ENCODE results near the gene MAFG. TPM values are rescaled to one million over a fixed set of nuclear protein-coding genes. Genes with fewer than 3 reads are reported as not detected.

Gene MAFG
- polyA plus RNA-seq, 1 donor (not counting 4 experiments of a cell fraction or from before 2014, with no cell fraction given) = 8.3 TPM

DNA sequence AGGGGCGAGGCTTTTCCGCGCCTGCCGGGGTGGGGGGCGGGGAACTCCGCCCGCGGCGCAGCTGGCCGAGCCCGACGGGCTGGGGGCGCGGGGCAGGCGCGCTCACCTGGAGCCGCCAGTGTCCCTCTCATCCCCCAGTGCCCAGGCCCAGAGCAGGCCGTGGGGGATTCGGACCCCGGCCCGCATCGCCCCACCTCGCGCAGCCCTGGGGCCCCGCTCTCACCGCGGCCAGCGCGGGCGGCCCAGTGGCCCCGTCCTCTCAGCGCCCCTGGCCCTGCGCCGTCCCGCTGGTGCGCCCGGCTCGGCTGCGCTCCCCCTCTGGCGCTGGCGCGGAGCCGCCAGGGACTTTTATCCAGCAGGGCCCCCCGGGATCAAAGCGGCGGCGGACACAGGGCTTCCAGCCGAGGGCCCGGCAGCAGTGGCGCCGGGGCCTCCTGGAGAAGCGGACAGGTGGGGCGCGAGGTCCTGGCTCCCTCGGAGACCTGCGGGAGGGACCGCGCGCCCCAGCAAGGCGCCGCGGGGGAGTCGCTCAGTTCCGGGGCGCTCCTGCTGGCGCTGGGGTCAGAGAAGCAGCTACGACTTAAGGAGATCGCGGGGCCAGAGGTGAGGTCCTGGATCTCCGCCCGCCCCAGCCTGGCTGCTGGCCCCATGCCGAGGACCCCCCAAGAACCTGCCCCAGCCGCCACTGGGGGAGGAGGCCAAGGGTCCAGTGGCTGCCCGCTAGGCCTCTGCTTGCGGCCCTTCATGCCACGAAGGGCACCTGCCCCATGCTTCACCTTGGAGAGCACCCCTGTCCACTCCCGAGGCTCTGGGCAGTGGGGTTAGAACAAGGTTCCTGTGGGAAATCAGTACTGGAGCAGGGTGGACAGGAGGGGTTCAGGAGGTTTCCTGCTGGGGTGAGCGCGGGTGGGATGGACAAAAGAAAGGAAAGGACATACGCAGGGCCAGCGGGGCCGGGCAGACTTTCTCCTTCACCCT is 34.3 kb upstream of the MAFG start:
- dilution Hi-C loops (cut with MboI; ENCODE audit: extremely low pct_ligation_motif_present, low sequenced_read_pairs) = no loop called here
- no peak overlapping the region for H3K4me2 ChIP-seq (ENCODE audit: control insufficient read depth, extremely low read depth, insufficient read depth, low read depth, low read length)
- H3K27me3 ChIP-seq (ENCODE audit: control insufficient read depth, extremely low read depth, insufficient read depth, low read length) = peaks cover 85% of the 10 kb centered on the region
- no peaks in the 10 kb centered on the region for H4K20me1 ChIP-seq (ENCODE audit: control insufficient read depth, extremely low read depth, insufficient read depth, low read length)
- no peaks in the 10 kb centered on the region for H3K79me2 ChIP-seq (ENCODE audit: control insufficient read depth, insufficient read depth, low read length)
- TF ChIP-seq EZH2 (IDR thresholded peaks at IDR 0.05; ENCODE audit: low read length) = peak; percentile 67
- TF ChIP-seq, protein P1, sequence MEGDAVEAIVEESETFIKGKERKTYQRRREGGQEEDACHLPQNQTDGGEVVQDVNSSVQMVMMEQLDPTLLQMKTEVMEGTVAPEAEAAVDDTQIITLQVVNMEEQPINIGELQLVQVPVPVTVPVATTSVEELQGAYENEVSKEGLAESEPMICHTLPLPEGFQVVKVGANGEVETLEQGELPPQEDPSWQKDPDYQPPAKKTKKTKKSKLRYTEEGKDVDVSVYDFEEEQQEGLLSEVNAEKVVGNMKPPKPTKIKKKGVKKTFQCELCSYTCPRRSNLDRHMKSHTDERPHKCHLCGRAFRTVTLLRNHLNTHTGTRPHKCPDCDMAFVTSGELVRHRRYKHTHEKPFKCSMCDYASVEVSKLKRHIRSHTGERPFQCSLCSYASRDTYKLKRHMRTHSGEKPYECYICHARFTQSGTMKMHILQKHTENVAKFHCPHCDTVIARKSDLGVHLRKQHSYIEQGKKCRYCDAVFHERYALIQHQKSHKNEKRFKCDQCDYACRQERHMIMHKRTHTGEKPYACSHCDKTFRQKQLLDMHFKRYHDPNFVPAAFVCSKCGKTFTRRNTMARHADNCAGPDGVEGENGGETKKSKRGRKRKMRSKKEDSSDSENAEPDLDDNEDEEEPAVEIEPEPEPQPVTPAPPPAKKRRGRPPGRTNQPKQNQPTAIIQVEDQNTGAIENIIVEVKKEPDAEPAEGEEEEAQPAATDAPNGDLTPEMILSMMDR (optimal IDR thresholded peaks at IDR 0.05 in 1 of 3, IDR thresholded peaks at IDR 0.05 in 1 of 3, conservative IDR thresholded peaks at IDR 0.05 in 1 of 3; ENCODE audit: extremely low read depth in 1 of 3, insufficient read depth in 2 of 3, low read length in 3 of 3) = no peak
- no peak overlapping the region for H3K4me3 ChIP-seq (ENCODE audit: control insufficient read depth in 2 of 3, extremely low read depth in 1 of 3, insufficient read depth in 2 of 3, low read depth in 1 of 3, low read length in 3 of 3)
- DNase-seq (ENCODE audit: low read depth, low spot score) (no peak), FAIRE-seq (no peak)
- no peaks in the 10 kb centered on the region for H3K36me3 ChIP-seq (ENCODE audit: control insufficient read depth in 2 of 2, extremely low read depth in 1 of 2, insufficient read depth in 2 of 2, low read length in 2 of 2)
- no peaks in the 10 kb centered on the region for H3K9me3 ChIP-seq (ENCODE audit: control insufficient read depth, low read depth, low read length)
- H3K9ac ChIP-seq (ENCODE audit: control insufficient read depth, extremely low read depth, insufficient read depth, low read length) = no peak overlapping the region
- H3K27ac ChIP-seq (ENCODE audit: control insufficient read depth, insufficient read depth, low read length) = no peak overlapping the region
- no peaks in the 10 kb centered on the region for H3K4me1 ChIP-seq (ENCODE audit: control insufficient read depth, extremely low read depth, insufficient read depth, low read length)
- no peaks in the 10 kb centered on the region for H3K9me1 ChIP-seq (ENCODE audit: control insufficient read depth, extremely low read depth, insufficient read depth, low read length)
- no peak overlapping the region for H2AFZ ChIP-seq (ENCODE audit: control insufficient read depth, low read length)

DNA sequence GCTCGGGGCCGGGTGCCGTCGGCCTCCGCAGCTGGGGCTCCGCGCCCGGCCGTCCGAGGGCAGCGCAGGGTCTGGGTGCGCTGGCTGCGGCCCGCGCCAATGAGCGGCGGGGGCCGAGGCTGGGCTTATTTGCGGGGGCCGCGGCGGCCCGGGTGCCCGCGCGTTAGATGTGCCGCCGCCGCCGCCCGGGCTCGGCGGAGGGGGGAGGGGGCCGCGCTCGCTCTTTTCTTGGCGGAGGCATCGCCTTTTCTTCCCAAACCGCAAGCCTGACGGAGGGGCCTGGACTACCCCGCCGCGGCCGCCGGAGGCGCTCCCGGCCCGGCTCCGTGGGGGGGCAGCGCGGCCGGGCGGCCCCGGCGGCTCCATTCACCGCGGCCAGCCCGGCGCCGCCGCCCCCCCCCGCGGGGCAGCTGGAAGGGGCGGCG is 33.6 kb upstream of the MAFG start, which contains the start of gene NOTUM:
Gene NOTUM, minus strand, starts transcription at position 101 of the 425 bp plus-strand sequence. CDS start 278 bp downstream, outside the sequence.
- H3K9me3 ChIP-seq (ENCODE audit: control insufficient read depth, low read depth, low read length) = no peaks in the 10 kb centered on the region
- H3K27ac ChIP-seq (ENCODE audit: control insufficient read depth, insufficient read depth, low read length) = no peak within 1 kb of the TSS
- H3K9me1 ChIP-seq (ENCODE audit: control insufficient read depth, extremely low read depth, insufficient read depth, low read length) = no peaks in the 10 kb centered on the region
- dilution Hi-C loops (cut with MboI; ENCODE audit: extremely low pct_ligation_motif_present, low sequenced_read_pairs) = no loop called here
- H3K4me1 ChIP-seq (ENCODE audit: control insufficient read depth, extremely low read depth, insufficient read depth, low read length) = no peaks in the 10 kb centered on the region
- H4K20me1 ChIP-seq (ENCODE audit: control insufficient read depth, extremely low read depth, insufficient read depth, low read length) = no peaks in the 10 kb centered on the region
- H3K4me3 ChIP-seq (ENCODE audit: control insufficient read depth in 2 of 3, extremely low read depth in 1 of 3, insufficient read depth in 2 of 3, low read depth in 1 of 3, low read length in 3 of 3) = no peak within 1 kb of the TSS
- H3K36me3 ChIP-seq (ENCODE audit: control insufficient read depth in 2 of 2, extremely low read depth in 1 of 2, insufficient read depth in 2 of 2, low read length in 2 of 2) = no peaks in the 10 kb centered on the region
- DNase-seq (ENCODE audit: low read depth, low spot score) = no peak
- TF ChIP-seq, protein P1 (optimal IDR thresholded peaks at IDR 0.05 in 1 of 3, IDR thresholded peaks at IDR 0.05 in 1 of 3, conservative IDR thresholded peaks at IDR 0.05 in 1 of 3; ENCODE audit: extremely low read depth in 1 of 3, insufficient read depth in 2 of 3, low read length in 3 of 3) = peak in 1 of 3 experiments; percentile 7
- TF ChIP-seq EZH2 (IDR thresholded peaks at IDR 0.05; ENCODE audit: low read length) = no peak
- peaks cover 84% of the 10 kb centered on the region for H3K27me3 ChIP-seq (ENCODE audit: control insufficient read depth, extremely low read depth, insufficient read depth, low read length)
- H3K79me2 ChIP-seq (ENCODE audit: control insufficient read depth, insufficient read depth, low read length) = no peaks in the 10 kb centered on the region
- H2AFZ ChIP-seq (ENCODE audit: control insufficient read depth, low read length) = no peak within 1 kb of the TSS
- no peak for FAIRE-seq
- H3K4me2 ChIP-seq (ENCODE audit: control insufficient read depth, extremely low read depth, insufficient read depth, low read depth, low read length) = no peak within 1 kb of the TSS
- H3K9ac ChIP-seq (ENCODE audit: control insufficient read depth, extremely low read depth, insufficient read depth, low read length) = no peak within 1 kb of the TSS
